Measurements from ENCODE around the gene XPOT. TPM values are rescaled to one million over a fixed set of nuclear protein-coding genes. Genes with fewer than 3 reads are reported as not detected.
A peak's percentile ranks its signal among the peaks of the same experiment; 100 is the strongest.
"Not testable (repeated sequence)": the region's sequence is repeated elsewhere in the genome, so short reads cannot be mapped to it uniquely, and the experiment has no call there.

Gene XPOT, protein sequence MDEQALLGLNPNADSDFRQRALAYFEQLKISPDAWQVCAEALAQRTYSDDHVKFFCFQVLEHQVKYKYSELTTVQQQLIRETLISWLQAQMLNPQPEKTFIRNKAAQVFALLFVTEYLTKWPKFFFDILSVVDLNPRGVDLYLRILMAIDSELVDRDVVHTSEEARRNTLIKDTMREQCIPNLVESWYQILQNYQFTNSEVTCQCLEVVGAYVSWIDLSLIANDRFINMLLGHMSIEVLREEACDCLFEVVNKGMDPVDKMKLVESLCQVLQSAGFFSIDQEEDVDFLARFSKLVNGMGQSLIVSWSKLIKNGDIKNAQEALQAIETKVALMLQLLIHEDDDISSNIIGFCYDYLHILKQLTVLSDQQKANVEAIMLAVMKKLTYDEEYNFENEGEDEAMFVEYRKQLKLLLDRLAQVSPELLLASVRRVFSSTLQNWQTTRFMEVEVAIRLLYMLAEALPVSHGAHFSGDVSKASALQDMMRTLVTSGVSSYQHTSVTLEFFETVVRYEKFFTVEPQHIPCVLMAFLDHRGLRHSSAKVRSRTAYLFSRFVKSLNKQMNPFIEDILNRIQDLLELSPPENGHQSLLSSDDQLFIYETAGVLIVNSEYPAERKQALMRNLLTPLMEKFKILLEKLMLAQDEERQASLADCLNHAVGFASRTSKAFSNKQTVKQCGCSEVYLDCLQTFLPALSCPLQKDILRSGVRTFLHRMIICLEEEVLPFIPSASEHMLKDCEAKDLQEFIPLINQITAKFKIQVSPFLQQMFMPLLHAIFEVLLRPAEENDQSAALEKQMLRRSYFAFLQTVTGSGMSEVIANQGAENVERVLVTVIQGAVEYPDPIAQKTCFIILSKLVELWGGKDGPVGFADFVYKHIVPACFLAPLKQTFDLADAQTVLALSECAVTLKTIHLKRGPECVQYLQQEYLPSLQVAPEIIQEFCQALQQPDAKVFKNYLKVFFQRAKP
- total RNA-seq = 10 to 100 TPM; 25.3 to 32.5 (median 29.6) TPM

DNA sequence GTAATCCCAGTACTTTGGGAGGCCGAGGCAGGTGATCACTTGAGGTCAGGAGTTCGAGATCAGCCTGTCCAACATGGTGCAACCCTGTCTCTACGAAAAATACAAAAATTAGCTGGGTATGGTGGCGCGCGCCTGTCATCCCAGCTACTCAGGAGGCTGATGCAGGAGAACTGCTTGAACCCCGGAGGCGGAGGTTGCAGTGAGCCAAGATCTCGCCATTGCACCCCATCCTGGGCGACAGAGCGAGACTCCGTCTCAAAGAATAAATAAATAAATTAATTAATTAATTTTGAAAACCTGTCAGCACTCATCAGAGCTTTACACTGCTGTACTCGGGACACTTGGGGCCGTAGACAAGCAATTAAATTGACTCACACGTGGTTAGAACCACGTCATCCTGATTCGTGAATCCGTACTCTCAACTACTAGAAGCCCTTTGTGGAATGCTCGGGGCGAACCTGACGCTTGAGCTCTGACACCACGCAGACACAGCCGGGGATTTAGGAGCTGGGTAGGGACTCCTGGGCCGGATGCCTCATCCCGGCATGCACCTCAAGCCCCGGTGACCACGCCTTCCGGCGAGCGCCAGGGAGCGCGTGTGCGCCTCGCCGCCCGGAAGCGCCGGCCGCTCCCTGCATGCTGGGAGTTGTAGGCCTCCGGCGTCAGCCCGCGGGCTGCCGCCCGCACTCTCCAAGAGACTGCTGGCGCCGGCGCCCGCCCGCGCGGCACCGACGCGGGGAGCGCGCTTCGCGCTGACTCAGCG lies at the start of gene XPOT:
XPOT (plus strand) TSS at position 686 of the 763 bp plus-strand sequence. CDS start 5,644 bp downstream, outside the sequence.
- intact Hi-C loops (cut with DNase I; ENCODE audit: low total_unique reads) = no loop called here
- WGBS, 2 donors = 20 to 31% methylated on average over 23 to 36 of the region's 60 CpGs
- DNase-seq (ENCODE audit: low spot score in 2 of 2) = peak; percentile 91 to 98
- H3K4me3 ChIP-seq (ENCODE audit: low read depth, poor library complexity, severe bottlenecking) = peak within 1 kb of the TSS; percentile 99
- TF ChIP-seq, protein P1, sequence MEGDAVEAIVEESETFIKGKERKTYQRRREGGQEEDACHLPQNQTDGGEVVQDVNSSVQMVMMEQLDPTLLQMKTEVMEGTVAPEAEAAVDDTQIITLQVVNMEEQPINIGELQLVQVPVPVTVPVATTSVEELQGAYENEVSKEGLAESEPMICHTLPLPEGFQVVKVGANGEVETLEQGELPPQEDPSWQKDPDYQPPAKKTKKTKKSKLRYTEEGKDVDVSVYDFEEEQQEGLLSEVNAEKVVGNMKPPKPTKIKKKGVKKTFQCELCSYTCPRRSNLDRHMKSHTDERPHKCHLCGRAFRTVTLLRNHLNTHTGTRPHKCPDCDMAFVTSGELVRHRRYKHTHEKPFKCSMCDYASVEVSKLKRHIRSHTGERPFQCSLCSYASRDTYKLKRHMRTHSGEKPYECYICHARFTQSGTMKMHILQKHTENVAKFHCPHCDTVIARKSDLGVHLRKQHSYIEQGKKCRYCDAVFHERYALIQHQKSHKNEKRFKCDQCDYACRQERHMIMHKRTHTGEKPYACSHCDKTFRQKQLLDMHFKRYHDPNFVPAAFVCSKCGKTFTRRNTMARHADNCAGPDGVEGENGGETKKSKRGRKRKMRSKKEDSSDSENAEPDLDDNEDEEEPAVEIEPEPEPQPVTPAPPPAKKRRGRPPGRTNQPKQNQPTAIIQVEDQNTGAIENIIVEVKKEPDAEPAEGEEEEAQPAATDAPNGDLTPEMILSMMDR (IDR thresholded peaks at IDR 0.05) = no peak
- peak in 1 of 2 donors; percentile 18 for TF ChIP-seq POLR2A (IDR thresholded peaks at IDR 0.05)

DNA sequence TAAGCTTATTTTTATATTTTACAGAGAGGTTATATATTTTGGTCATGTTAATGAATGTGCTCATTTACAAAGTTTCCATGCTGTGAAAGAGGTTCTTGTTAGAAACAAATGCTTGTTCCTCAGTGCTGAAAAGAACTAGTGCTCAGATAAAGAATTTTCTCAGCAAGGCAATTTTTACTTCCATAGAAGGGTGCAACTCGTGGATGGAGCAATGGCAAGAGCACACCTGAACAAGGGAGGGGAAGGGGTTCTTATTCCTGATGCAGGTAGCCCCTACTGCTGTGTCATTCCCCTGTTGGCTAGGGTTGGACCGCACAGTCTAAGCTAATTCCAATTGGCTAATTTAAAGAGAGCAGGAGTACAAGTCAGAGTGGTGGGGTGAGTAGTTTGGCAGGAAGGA lies 48.0 kb upstream of the XPOT start:
- 87 to 89% methylated on average over 2 of the region's 2 CpGs for WGBS, 2 donors
- intact Hi-C loops (cut with DNase I; ENCODE audit: low total_unique reads); DNase-seq (ENCODE audit: low spot score in 2 of 2); H3K4me3 ChIP-seq (ENCODE audit: low read depth, poor library complexity, severe bottlenecking): not testable (repeated sequence)

DNA sequence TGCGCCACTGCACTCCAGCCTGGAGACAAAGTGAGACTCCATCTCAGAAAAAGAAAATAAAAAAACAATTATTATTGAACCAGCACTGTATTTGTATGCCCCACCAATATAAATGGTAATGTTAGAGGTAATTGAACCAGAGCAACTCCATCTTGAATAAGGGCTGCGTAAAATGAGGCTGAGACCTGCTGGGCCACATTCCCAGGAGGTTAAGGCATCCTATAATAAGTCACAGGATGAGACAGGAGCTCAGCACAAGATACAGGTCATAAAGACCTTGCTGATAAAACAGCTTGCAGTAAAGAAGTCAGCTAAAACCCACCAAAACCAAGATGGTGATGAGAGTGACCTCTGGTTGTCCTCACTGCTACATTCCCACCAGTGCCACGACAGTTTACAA lies 43.0 kb upstream of the XPOT start:
- H3K4me3 ChIP-seq (ENCODE audit: low read depth, poor library complexity, severe bottlenecking); intact Hi-C loops (cut with DNase I; ENCODE audit: low total_unique reads); DNase-seq (ENCODE audit: low spot score in 2 of 2): not testable (repeated sequence)
- WGBS, 2 donors = 80 to 87% methylated on average over 3 of the region's 3 CpGs

DNA sequence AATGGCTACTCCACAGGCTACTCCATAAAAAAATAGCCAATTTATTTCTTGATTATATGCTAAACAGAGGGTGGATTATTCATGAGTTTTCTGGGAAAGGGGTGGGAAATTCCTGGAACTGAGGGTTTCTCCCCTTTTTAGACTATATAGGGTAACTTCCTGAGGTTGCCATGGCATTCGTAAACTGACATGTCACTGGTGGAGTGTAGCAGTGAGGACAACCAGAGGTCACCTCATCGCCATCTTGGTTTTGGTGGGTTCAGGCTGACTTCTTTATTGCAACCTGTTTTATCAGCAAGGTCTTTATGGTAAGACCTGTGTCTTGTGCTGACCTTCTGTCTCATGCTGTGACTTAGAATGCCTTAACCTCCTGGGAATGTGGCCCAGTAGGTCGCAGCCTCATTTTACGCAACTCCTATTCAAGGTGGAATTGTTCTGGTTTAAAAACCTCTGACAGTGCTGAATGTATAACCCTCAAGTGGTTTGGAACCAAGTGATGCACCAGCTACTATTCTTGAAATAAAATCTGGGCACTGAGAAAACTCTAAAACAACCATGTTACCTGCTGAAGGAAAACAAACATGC lies 41.4 kb upstream of the XPOT start:
- DNase-seq (ENCODE audit: low spot score in 2 of 2) = no peak
- TF ChIP-seq, protein P1 (IDR thresholded peaks at IDR 0.05) = no peak
- no peak for TF ChIP-seq POLR2A (IDR thresholded peaks at IDR 0.05)
- no peak overlapping the region for H3K4me3 ChIP-seq (ENCODE audit: low read depth, poor library complexity, severe bottlenecking)
- WGBS, 2 donors = 87 to 93% methylated on average over 4 of the region's 4 CpGs
- intact Hi-C loops (cut with DNase I; ENCODE audit: low total_unique reads) = no loop called here

DNA sequence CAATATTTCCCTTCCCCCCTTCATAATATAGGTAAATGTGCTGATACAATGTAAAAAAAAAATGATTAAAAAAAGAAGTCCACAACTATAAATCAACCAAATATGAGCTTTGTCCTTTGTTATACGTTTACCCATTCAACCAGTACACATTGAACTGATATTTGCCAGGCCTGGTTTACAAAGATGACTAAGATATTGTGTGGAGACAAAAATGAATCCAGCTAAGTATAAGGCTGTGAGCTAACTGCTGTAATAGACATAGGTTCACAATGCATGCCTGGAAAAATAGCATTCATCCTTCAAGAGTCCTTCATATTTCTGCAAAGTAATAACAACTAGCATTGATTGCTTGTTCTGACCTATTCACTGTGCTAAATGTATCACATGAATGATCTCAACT lies 20.5 kb upstream of the XPOT start:
- no peak for TF ChIP-seq POLR2A (IDR thresholded peaks at IDR 0.05)
- TF ChIP-seq, protein P1 (IDR thresholded peaks at IDR 0.05) = no peak
- 70 to 74% methylated on average over 1 of the region's 1 CpG for WGBS, 2 donors
- intact Hi-C loops (cut with DNase I; ENCODE audit: low total_unique reads) = no loop called here
- no peak for DNase-seq (ENCODE audit: low spot score in 2 of 2)
- H3K4me3 ChIP-seq (ENCODE audit: low read depth, poor library complexity, severe bottlenecking) = no peak overlapping the region

DNA sequence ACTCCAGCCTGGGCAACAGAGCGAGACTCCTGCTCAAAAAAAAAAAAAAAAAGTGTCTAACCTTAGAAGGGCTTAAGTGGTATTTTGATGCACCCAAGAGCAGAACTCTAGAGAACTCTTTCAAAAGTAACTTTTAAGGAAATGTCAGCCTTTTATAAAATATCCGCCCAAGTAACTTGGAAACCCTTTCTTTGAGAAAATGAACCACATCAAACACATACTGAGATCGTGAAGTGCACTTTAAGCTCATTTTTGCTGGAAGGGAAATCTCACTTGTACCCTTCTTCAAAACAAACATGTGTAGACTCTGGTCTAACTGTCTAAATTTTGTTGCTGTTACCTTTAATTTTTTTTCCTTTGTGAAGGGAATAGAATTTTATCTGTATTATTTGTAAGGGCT lies 19.2 kb upstream of the XPOT start:
- H3K4me3 ChIP-seq (ENCODE audit: low read depth, poor library complexity, severe bottlenecking) = no peak overlapping the region
- WGBS, 2 donors = 84 to 94% methylated on average over 3 of the region's 3 CpGs
- intact Hi-C loops (cut with DNase I; ENCODE audit: low total_unique reads) = no loop called here
- TF ChIP-seq, protein P1 (IDR thresholded peaks at IDR 0.05) = no peak
- TF ChIP-seq POLR2A (IDR thresholded peaks at IDR 0.05) = no peak
- no peak for DNase-seq (ENCODE audit: low spot score in 2 of 2)

Measured in lower leg skin (tissue), 4 donors.